Endometrium (tissue), 2 donors: ENCODE data around the gene SCML1.
A peak's percentile ranks its signal among the peaks of the same experiment; 100 is the strongest.

Experiments used
- FAIRE-seq: peaks from 2 replicates; lab custom pipeline; 2012; peaks lifted over from hg19 to GRCh38; lab: Jason Lieb, UNC
- donor health status: control.
- donor health status: control.

SCML1 gene

GRCh38 chrX:17736856-17737709 is at the start of gene SCML1:
SCML1 (plus strand) TSS chrX:17737493; CDS start chrX:17744187, 6,694 bp downstream.
- FAIRE-seq: no peak

GRCh38 chrX:17687648-17688047 is 49.6 kb upstream of the SCML1 start:
- FAIRE-seq: no peak

GRCh38 chrX:17689971-17690409 is 47.3 kb upstream of the SCML1 start:
- peak; percentile 88 for FAIRE-seq

GRCh38 chrX:17692709-17693346 is 44.5 kb upstream of the SCML1 start:
- FAIRE-seq: no peak

- no peak for FAIRE-seq
These were observed 40.1 kb upstream of the SCML1 start for GRCh38 chrX:17697191-17697590.

GRCh38 chrX:17700976-17701375 is 36.3 kb upstream of the SCML1 start:
- no peak for FAIRE-seq

- no peak for FAIRE-seq
These were observed 34.1 kb upstream of the SCML1 start for GRCh38 chrX:17703201-17703600.

- no peak for FAIRE-seq
These were observed 32.1 kb upstream of the SCML1 start for GRCh38 chrX:17705211-17705610.

GRCh38 chrX:17706676-17707075 is 30.6 kb upstream of the SCML1 start:
- FAIRE-seq: no peak

- no peak for FAIRE-seq
These were observed 29.6 kb upstream of the SCML1 start for GRCh38 chrX:17707731-17708130.

GRCh38 chrX:17710871-17711301 is 26.4 kb upstream of the SCML1 start:
- FAIRE-seq: no peak

- FAIRE-seq: no peak
These were observed 24.0 kb upstream of the SCML1 start for GRCh38 chrX:17713288-17713687.

GRCh38 chrX:17718649-17719165 is 18.6 kb upstream of the SCML1 start:
- FAIRE-seq: no peak

GRCh38 chrX:17719711-17720110 is 17.6 kb upstream of the SCML1 start:
- FAIRE-seq: no peak

- no peak for FAIRE-seq
These were observed 15.6 kb upstream of the SCML1 start for GRCh38 chrX:17721715-17722114.

- no peak for FAIRE-seq
These were observed 12.1 kb upstream of the SCML1 start for GRCh38 chrX:17725181-17725580.

- no peak for FAIRE-seq
These were observed 5.0 kb upstream of the SCML1 start for GRCh38 chrX:17732138-17732783.

GRCh38 chrX:17735406-17735805 is 1.9 kb upstream of the SCML1 start:
- FAIRE-seq: peak; percentile 33

GRCh38 chrX:17736478-17736855 is 826 bp upstream of the SCML1 start:
- no peak for FAIRE-seq

- no peak for FAIRE-seq
These were observed 355 bp downstream of the SCML1 start for GRCh38 chrX:17737710-17737985.

GRCh38 chrX:17737986-17738713 is 857 bp downstream of the SCML1 start:
- no peak for FAIRE-seq
